ENCODE data around the gene CYFIP1. TPM values are rescaled to one million over a fixed set of nuclear protein-coding genes. Genes with fewer than 3 reads are reported as not detected.
A peak's percentile ranks its signal among the peaks of the same experiment; 100 is the strongest.

CYFIP1 gene
- total and polyA plus RNA-seq, 2 of the 13 experiments (the other 11 are each of a cell fraction or from before 2014, with no cell fraction given), result 38.1 to 58.3 TPM

DNA sequence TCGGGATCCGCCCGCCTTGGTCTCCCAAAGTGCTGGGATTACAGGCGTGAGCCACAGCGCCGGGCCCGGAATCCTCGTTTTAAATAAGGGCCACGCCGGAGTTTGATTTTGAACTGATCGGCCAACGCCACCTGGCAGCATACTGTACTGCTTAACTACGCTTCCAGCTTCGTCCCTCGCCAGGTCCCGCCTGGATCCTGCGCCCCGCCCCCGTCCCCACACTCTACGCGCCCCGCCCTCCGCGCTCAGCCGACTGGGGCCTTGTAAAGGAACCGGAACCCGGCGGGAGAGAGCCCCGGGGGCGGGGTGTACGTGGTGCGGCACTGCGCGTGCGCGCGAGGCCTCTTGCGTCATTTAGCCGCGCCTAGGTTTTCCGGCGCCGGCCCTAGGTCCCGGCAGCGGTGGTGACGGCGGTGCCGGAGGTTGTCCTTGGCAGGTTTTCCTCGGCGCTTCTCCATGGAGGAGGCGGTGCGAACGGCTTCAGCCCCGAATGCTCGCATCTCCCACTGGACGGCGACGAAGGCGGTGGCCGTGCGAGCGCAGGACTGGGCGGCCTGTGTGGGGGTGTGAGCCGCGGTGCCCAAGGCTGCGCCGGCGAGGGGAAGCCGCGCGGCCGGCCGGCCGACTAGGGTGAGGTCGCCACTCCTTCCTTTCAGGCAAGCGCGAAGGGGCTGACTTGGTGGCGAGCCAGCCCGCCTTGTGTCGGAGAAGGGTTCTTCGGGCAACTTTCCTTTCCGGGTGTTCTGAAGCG lies 141.7 kb downstream of the CYFIP1 start, which contains the start of gene NIPA2 (continued):
- TF ChIP-seq ZBTB20 (CRISPR knock-in tag; IDR thresholded peaks at IDR 0.05; ENCODE audit: borderline replicate concordance, low read depth) (peak; percentile 43; the same call in 1 of the 2 replicates), ETV6 (CRISPR knock-in tag; conservative IDR thresholded peaks at IDR 0.05) (no peak), ZNF225 (CRISPR knock-in tag; IDR thresholded peaks at IDR 0.05) (no peak), ZFP90 (CRISPR knock-in tag; IDR thresholded peaks at IDR 0.05; ENCODE audit: borderline replicate concordance) (no peak), SP2 (CRISPR knock-in tag; IDR thresholded peaks at IDR 0.05) (no peak), ZNF879 (CRISPR knock-in tag; IDR thresholded peaks at IDR 0.05) (no peak), SMAD3 (CRISPR knock-in tag; IDR thresholded peaks at IDR 0.05) (peak; percentile 48; the same call in 1 of the 2 replicates), ZNF460 (CRISPR knock-in tag; IDR thresholded peaks at IDR 0.05; ENCODE audit: borderline replicate concordance) (no peak), ZNF451 (CRISPR knock-in tag; IDR thresholded peaks at IDR 0.05) (no peak), TOE1 (CRISPR knock-in tag; IDR thresholded peaks at IDR 0.05) (no peak), HOXA7 (CRISPR knock-in tag; IDR thresholded peaks at IDR 0.05) (no peak), SRSF4 (IDR thresholded peaks at IDR 0.05; ENCODE audit: low read depth, low read length, poor library complexity, severe bottlenecking) (no peak), ZNF121 (CRISPR knock-in tag; IDR thresholded peaks at IDR 0.05) (no peak; the same call in 1 of the 2 replicates), KMT2B (CRISPR knock-in tag; IDR thresholded peaks at IDR 0.05) (peak; percentile 87)
- TF ChIP-seq, protein P1, sequence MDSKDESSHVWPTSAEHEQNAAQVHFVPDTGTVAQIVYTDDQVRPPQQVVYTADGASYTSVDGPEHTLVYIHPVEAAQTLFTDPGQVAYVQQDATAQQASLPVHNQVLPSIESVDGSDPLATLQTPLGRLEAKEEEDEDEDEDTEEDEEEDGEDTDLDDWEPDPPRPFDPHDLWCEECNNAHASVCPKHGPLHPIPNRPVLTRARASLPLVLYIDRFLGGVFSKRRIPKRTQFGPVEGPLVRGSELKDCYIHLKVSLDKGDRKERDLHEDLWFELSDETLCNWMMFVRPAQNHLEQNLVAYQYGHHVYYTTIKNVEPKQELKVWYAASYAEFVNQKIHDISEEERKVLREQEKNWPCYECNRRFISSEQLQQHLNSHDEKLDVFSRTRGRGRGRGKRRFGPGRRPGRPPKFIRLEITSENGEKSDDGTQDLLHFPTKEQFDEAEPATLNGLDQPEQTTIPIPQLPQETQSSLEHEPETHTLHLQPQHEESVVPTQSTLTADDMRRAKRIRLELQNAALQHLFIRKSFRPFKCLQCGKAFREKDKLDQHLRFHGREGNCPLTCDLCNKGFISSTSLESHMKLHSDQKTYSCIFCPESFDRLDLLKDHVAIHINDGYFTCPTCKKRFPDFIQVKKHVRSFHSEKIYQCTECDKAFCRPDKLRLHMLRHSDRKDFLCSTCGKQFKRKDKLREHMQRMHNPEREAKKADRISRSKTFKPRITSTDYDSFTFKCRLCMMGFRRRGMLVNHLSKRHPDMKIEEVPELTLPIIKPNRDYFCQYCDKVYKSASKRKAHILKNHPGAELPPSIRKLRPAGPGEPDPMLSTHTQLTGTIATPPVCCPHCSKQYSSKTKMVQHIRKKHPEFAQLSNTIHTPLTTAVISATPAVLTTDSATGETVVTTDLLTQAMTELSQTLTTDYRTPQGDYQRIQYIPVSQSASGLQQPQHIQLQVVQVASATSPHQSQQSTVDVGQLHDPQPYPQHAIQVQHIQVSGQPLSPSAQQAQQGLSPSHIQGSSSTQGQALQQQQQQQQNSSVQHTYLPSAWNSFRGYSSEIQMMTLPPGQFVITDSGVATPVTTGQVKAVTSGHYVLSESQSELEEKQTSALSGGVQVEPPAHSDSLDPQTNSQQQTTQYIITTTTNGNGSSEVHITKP (CRISPR knock-in tag; IDR thresholded peaks at IDR 0.05; ENCODE audit: low read depth), result no peak
- TF ChIP-seq, protein P2, sequence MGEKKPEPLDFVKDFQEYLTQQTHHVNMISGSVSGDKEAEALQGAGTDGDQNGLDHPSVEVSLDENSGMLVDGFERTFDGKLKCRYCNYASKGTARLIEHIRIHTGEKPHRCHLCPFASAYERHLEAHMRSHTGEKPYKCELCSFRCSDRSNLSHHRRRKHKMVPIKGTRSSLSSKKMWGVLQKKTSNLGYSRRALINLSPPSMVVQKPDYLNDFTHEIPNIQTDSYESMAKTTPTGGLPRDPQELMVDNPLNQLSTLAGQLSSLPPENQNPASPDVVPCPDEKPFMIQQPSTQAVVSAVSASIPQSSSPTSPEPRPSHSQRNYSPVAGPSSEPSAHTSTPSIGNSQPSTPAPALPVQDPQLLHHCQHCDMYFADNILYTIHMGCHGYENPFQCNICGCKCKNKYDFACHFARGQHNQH (CRISPR knock-in tag; IDR thresholded peaks at IDR 0.05), result 0 out of 2 replicates have a peak, but pooled peaks have one; percentile 43
- TF ChIP-seq, protein P3, sequence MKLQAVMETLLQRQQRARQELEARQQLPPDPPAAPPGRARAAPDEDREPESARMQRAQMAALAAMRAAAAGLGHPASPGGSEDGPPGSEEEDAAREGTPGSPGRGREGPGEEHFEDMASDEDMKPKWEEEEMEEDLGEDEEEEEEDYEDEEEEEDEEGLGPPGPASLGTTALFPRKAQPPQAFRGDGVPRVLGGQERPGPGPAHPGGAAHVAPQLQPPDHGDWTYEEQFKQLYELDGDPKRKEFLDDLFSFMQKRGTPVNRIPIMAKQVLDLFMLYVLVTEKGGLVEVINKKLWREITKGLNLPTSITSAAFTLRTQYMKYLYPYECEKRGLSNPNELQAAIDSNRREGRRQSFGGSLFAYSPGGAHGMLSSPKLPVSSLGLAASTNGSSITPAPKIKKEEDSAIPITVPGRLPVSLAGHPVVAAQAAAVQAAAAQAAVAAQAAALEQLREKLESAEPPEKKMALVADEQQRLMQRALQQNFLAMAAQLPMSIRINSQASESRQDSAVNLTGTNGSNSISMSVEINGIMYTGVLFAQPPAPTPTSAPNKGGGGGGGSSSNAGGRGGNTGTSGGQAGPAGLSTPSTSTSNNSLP (IDR thresholded peaks at IDR 0.05; ENCODE audit: low read depth, low read length), result no peak; the same call in 1 of the 2 replicates
- TF ChIP-seq, protein P4, sequence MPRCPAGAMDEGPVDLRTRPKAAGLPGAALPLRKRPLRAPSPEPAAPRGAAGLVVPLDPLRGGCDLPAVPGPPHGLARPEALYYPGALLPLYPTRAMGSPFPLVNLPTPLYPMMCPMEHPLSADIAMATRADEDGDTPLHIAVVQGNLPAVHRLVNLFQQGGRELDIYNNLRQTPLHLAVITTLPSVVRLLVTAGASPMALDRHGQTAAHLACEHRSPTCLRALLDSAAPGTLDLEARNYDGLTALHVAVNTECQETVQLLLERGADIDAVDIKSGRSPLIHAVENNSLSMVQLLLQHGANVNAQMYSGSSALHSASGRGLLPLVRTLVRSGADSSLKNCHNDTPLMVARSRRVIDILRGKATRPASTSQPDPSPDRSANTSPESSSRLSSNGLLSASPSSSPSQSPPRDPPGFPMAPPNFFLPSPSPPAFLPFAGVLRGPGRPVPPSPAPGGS (CRISPR knock-in tag; IDR thresholded peaks at IDR 0.05), result peak; percentile 75; the same call in 1 of the 2 replicates
